Neural crest cell (in vitro differentiated cells): ENCODE measurements around the gene SNX3. TPM values are rescaled to one million over a fixed set of nuclear protein-coding genes. Genes with fewer than 3 reads are reported as not detected.

Experiments used
- DNase-seq: peaks from one replicate; pipeline ENCODE4 v3.0.0; 2021; ENCODE audit warnings: low read depth, mixed read lengths, low spot score
- H3K27ac Mint-ChIP-seq: one replicate; pipeline ENCODE4 v1.8.0; 2021; ENCODE audit warnings: mild to moderate bottlenecking, mixed read lengths; ENCODE audit not compliant: unreplicated experiment
- H3K27me3 Mint-ChIP-seq: 2 replicates; pipeline ENCODE4 v1.8.0; 2021; ENCODE audit warnings: low read depth, mild to moderate bottlenecking, mixed read lengths
- H3K36me3 Mint-ChIP-seq: 2 replicates; pipeline ENCODE4 v1.8.0; 2021; ENCODE audit warnings: low read depth, mild to moderate bottlenecking, mixed read lengths
- H3K4me1 Mint-ChIP-seq: 2 replicates; pipeline ENCODE4 v1.8.0; 2021; ENCODE audit warnings: mixed read lengths
- H3K4me3 Mint-ChIP-seq: one replicate; pipeline ENCODE4 v1.8.0; 2021; ENCODE audit warnings: mild to moderate bottlenecking, mixed read lengths
- H3K9me3 Mint-ChIP-seq: 2 replicates; pipeline ENCODE4 v1.8.0; 2021; ENCODE audit warnings: mixed read lengths
- total RNA-seq: library from RNA; stranded (reverse); gene quantifications from 2 replicates; pipeline ENCODE4 v1.2.1, GENCODE V29; 2021
- TF ChIP-seq, protein P1 (sequence below): fragments of 200-600 bp; sonication (generic); conservative IDR thresholded peaks from 2 replicates; pipeline ENCODE4 v1.5.0; 2021; ENCODE audit warnings: antibody characterized with exemption, mild to moderate bottlenecking

SNX3 gene
- total RNA-seq, 1 donor from 2014 or later = 71.0 TPM

DNA sequence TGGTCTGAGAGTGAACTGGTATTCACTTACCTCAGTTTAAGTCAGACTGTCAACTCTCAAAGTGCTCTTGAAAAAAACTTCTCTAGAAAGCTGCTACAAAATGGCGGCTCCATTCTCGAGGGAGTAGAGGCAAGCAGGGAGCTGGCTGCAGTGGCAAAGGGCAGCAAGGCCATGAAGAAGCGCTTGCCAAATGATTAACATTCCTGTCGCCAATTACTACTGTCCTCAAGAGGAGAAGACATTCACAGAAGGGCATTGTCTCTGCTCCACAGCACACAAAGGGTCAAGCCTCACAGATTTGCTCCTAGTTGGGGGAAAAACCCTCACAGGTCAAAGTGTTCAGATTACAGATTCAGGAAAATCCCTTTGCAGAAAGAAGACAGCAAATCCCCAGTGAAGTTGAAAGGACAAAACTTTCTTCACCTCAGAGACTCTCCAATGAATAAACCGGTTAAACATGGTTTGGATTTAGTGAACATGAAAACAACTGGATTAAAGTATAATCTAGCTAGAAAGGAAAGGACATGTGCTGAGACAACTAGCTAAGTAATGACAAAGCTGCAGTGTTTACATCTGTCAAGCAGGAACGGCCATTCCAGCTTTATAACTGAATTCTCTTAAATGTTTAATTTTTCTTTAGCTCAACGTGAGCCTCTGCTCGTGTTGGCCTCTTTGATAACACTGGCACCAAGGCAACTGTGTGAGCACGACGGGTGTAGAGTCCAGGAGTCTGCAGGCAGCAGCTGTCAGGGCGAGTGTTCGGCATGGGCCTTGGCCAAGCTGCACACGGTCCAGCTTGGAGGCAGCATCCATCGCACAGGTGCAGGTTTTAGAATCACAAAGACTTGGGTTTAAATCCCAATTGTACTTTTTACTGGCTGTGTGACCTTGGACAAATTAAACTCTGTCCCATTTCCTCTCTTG, 57.4 kb downstream of the SNX3 start:
- TF ChIP-seq, protein P1, sequence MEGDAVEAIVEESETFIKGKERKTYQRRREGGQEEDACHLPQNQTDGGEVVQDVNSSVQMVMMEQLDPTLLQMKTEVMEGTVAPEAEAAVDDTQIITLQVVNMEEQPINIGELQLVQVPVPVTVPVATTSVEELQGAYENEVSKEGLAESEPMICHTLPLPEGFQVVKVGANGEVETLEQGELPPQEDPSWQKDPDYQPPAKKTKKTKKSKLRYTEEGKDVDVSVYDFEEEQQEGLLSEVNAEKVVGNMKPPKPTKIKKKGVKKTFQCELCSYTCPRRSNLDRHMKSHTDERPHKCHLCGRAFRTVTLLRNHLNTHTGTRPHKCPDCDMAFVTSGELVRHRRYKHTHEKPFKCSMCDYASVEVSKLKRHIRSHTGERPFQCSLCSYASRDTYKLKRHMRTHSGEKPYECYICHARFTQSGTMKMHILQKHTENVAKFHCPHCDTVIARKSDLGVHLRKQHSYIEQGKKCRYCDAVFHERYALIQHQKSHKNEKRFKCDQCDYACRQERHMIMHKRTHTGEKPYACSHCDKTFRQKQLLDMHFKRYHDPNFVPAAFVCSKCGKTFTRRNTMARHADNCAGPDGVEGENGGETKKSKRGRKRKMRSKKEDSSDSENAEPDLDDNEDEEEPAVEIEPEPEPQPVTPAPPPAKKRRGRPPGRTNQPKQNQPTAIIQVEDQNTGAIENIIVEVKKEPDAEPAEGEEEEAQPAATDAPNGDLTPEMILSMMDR = no peak
- Mint-ChIP-seq H3K4me1 (peaks cover 16% of the 10 kb centered on the region), H3K36me3 (peaks cover 2% of the 10 kb centered on the region), H3K4me3 (no peak overlapping the region), H3K9me3 (no peaks in the 10 kb centered on the region), H3K27ac (peak overlapping the region; percentile 6), H3K27me3 (no peaks in the 10 kb centered on the region)
- no peak for DNase-seq

DNA sequence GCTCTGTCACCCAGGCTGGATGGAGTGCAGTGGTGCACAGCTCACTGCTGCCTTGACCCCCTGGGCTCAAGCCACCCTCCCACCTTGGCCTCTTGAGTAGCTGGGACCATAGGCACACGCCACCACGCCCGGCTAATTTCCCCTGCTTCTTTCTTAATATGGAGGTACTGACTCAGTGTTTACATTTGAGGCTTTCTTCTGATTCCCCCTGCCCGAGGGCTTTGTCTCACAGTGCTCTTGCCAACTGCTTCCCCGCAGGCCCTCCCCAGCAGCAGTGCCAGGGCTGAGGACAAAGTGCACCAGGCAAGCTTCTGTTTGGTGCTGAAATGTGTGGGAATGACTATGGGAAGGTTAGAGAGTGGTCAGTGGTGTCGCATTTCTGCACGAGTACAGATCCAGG, 60.2 kb downstream of the SNX3 start:
- no peaks in the 10 kb centered on the region for H3K27me3 Mint-ChIP-seq
- H3K27ac Mint-ChIP-seq = no peak overlapping the region
- H3K9me3 Mint-ChIP-seq = no peaks in the 10 kb centered on the region
- peaks cover 16% of the 10 kb centered on the region for H3K4me1 Mint-ChIP-seq
- TF ChIP-seq, protein P1 = no peak
- no peak overlapping the region for H3K4me3 Mint-ChIP-seq
- DNase-seq = no peak
- H3K36me3 Mint-ChIP-seq = peaks cover 2% of the 10 kb centered on the region

DNA sequence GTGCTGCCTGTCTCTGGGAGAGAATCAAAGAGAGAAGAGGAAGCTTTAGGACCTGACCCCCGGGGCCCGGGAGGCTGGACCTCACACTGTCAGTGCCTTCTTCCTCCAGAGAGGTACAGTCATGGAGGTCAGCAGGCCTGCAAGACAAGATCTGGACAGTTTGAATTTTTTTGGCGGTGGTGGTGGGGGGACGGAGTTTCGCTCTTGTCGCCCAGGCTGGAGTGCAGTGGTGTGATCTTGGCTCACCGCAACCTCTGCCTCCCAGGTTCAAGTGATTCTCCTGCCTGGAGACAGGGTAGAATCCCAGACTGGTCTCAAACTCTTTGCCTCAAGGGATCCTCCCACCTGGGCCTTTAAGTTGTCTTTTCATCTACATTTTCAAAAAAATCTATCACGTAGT, 60.7 kb downstream of the SNX3 start:
- Mint-ChIP-seq H3K4me3 (no peak overlapping the region), H3K27ac (no peak overlapping the region), H3K27me3 (no peaks in the 10 kb centered on the region), H3K36me3 (peaks cover 2% of the 10 kb centered on the region), H3K9me3 (no peaks in the 10 kb centered on the region), H3K4me1 (peaks cover 16% of the 10 kb centered on the region)
- TF ChIP-seq, protein P1 = no peak
- DNase-seq = no peak

DNA sequence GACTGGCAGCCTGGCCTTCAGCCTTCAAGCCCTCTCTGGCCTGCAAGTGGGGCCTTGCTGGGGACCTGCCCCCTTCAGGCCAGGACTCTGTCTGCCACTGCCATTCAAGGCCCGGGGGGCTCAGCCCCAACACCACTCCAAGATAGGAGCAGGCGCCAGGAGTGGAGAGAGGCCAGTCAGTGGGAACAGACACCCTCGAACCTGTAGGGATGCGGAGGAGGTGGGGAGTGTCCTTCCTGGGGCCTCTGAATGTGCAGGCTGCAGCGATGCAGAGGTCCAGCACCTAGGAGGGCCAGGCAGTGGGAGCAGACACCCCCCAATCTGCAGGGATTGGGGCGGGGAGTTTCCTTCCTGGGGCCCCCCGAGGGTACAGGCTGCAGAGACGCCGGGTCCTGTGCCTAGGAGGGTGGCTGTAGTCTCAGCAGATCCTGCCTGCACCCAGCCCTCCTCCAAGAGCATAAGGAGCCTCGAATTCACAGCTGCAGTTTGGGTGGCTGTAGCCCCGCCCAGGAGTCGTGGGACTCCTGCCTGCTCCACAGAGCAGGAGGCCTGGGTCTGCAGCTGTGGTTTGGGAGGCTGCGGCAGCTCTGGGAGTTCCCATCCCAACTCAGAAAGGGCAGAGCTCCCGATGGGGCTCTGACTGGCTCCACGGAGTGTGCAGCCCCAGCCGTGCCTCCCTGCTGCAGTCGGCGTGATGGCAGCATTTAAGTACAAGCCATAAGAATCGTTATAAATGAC, 61.9 kb downstream of the SNX3 start:
- H3K27me3 Mint-ChIP-seq = no peaks in the 10 kb centered on the region
- no peak overlapping the region for H3K4me3 Mint-ChIP-seq
- H3K9me3 Mint-ChIP-seq = no peaks in the 10 kb centered on the region
- TF ChIP-seq, protein P1 = no peak
- no peak for DNase-seq
- H3K27ac Mint-ChIP-seq = no peak overlapping the region
- H3K36me3 Mint-ChIP-seq = peaks cover 2% of the 10 kb centered on the region
- peaks cover 13% of the 10 kb centered on the region for H3K4me1 Mint-ChIP-seq

DNA sequence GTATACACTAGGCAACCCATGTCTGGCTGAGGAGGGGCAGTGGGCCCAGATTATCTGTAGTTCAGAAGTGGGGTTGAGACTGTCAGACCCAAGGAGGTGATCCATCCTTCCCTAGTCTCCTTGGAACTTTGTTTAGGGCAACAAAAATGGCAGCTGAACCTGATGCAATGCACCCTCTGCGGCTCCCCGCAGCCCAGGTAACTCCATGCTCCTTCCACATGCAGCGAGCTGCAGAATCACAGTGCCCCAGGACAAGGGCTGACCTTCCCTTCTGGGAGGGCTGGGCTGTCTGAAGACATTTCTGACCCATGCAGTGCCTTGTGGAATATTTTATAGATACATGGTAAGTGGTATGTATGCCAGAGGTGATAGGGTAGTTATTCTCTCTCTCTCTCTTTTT, 65.6 kb downstream of the SNX3 start:
- Mint-ChIP-seq H3K9me3 (no peaks in the 10 kb centered on the region), H3K4me1 (no peaks in the 10 kb centered on the region), H3K4me3 (no peak overlapping the region), H3K27me3 (peaks cover 14% of the 10 kb centered on the region), H3K36me3 (no peaks in the 10 kb centered on the region), H3K27ac (no peak overlapping the region)
- TF ChIP-seq, protein P1 = no peak
- no peak for DNase-seq
